Measurements from ENCODE around the gene CDC26.
A peak's percentile ranks its signal among the peaks of the same experiment; 100 is the strongest.
"Not testable (repeated sequence)": the region's sequence is repeated elsewhere in the genome, so short reads cannot be mapped to it uniquely, and the experiment has no call there.

CDC26 gene

GRCh38 chr9:113293285-113293878, 18.0 kb upstream of the CDC26 start:
- no peak for DNase-seq

- no peak for DNase-seq
These were observed 14.8 kb upstream of the CDC26 start for GRCh38 chr9:113290052-113290607.

- DNase-seq: no peak
These were observed 13.7 kb upstream of the CDC26 start for GRCh38 chr9:113289091-113289490.

- DNase-seq: no peak
These were observed 6.0 kb upstream of the CDC26 start for GRCh38 chr9:113281356-113281755.

GRCh38 chr9:113278840-113279239, 3.5 kb upstream of the CDC26 start:
- no peak for DNase-seq

DNA sequence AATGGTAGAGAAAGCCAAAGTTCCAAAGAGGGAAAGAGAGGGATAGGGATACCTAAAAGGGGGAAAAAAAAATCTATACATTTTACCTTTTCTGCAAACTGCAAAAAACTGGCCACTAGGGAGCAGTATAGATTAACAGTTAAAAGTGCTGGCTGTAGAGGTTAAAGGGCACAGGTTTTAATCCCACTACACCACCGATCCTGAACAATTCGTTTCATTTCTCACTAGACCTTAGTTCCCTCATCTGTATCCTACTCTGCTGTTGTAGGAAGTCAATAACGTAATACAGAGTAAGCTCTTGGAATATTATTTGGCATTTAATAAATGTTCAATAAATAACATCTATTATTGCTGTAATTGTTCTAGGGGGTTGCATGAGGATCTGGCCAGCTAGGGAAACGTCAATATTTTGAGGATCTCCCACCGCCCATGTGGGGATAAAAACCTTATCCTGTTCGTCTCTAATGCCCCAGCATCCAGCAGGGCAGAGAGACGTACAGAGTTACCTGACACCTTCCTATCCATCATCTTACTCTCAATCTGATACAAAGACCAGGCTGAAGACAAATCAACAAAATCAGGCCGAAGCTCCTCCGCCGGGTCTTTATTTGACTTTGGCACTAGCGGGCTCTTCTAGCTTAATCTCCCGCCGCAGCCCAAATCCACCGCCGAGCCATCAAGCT, 757 bp downstream of the CDC26 start:
- peak; percentile 78 to 84 (median 83) for DNase-seq

DNA sequence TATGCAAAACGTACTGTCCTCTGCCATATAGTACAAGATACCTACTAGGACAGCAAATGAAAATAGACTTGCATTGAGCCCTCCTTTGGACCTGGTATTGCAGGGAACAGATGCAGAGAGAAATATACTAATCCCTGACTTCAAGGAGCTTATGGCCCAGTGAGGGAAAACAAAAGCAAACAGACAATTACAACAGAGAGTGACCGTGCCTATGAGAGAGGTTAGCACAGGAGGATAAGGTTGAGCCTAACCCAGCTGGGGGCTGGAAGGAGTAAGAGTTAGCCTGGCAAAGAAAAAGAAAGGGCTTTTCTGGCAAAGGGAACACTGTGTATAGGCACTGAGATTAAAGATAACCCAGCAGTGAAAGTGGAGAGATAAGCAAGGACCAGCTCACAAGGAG, 5.5 kb downstream of the CDC26 start:
- DNase-seq: no peak

- no peak for DNase-seq
These were observed 6.0 kb downstream of the CDC26 start for GRCh38 chr9:113269355-113269754.

DNA sequence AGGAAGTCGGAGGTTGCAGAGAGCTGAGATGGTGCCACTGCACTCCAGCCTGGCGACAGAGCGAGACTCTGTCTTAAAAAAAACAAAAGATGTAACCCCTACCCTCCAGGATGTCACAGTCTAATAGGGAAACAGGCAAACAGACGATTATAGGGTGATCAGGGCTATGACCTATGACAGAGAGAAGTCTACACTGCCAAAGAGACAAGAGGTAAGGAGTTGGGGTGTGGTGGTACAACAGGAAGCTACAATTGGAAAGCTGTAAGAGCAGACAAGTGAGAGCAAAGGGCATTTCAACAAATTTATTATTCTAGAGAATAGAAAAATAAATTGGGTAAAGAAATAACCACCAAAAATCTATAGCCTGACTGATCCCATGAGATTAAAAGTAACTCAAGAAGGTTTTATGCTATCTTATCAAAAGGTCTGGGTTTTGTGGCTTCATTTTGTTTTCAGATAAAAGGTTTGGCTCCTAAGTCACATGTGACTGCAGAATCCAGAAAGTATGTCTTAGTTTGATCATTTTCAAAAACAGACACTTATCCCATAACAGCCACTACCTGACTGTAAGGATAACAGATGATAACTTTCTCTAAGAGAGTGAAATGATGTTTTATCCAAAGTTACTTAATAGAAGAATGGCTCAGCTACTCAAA, 7.3 kb downstream of the CDC26 start:
- no peak for DNase-seq

DNA sequence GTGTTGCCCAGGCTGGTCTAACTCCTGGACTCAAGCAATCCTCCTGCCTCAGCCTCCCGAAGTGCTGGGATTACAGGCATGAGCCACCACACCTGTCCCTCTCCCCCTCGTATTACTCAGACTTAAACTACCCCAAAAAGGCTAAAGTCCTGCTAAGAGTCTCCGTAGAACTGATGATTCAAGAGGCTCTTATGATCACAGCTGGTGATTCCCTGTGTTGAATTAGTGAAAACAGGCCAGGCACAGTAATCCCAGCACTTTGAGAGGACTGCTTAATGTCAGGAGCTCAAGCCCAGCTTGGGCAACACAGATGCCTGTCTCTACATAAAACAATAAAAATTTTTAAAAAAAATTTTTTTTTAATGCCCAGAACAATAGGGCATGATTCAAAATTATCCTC, 9.2 kb downstream of the CDC26 start:
- no peak for DNase-seq

DNA sequence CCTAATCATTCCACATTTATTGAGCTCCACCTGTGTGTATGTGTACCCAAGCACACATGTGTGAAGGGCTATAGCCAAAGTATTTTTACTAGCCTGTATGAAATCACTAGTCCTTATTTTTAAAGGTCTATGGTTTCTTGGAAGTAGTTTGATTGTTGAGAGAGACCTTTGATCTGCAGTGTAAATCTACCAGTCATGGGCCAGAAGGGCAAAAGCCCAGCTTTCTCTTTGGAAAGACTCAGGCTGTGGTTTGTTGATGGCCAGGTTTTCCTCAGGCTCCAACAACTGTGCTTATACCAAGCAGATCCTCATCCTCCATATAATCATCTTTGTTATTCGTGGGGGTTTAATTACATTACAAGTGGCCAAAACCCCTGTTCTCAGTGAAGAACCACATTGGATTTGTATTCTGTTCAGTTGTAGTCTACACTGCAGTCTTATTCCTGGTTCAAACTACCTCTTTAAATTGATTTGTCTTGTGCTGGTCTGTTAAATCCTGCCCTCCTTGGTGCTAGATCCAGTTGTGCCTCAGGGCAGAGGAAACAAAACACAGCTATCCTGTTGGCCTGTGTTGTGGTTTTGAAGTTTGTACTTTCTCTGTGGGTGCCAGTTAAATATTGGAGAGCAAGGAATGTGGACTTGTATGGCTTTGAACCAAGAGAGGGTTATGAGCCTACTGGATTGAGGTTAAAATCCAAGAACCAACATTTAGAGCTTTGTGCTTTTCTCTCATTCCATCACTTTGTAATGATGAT, 13.3 kb downstream of the CDC26 start:
- DNase-seq: no peak

- DNase-seq: no peak
These were observed 17.1 kb downstream of the CDC26 start for GRCh38 chr9:113258282-113258681.

- no peak for DNase-seq
These were observed 17.5 kb downstream of the CDC26 start for GRCh38 chr9:113257863-113258262.

DNA sequence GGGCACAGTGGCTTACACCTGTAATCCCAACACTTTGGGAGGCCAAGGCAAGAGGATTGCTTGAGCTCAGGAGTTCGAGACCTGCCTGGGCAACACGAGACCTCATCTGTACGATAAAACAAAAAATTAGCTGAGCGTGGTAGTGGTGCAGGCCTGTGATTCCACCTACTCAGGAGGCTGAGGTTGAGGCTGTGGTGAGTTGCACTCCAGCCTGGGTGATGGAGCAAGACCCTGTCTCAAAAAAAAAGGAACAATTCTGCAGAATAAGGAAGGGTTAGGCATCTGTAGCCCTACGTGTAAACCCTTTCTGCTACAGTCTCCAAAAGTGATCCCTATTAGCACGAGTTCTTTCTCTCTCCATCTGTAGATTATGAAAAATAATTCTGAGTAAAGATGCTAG, 19.9 kb downstream of the CDC26 start:
- peak; percentile 34 to 44 (median 38) for DNase-seq

- no peak for DNase-seq
These were observed 20.4 kb downstream of the CDC26 start for GRCh38 chr9:113254991-113255390.

DNA sequence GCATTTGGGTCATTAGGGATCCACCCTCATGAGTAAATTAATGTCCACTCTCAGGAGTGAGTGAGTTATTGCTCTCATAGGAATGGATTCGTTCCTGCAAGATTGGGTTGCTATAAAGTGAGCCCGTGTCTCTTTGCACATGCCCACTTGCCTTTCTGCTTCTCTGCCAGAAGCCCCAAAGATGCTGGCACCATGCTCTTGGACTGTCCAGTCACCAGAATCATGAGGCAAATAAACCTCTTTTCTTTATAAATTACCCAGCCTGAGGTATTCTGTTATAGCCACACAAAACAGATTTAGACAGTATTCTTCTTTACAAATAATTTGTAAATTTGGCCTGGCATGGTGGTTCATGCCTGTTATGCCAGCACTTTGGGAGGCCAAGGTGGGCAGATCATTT, 24.6 kb downstream of the CDC26 start:
- DNase-seq: no peak

DNA sequence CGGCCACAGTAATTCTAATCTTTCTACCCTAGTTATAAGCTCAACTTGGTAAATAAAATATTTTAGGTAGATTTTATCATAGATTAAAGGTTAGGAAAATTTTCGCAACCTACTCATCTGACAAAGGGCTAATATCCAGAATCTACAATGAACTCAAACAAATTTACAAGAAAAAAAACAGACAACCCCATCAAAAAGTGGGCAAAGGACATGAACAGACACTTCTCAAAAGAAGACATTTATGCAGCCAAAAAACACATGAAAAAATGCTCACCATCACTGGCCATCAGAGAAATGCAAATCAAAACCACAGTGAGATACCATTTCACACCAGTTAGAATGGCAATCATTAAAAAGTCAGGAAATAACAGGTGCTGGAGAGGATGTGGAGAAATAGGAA, 25.7 kb downstream of the CDC26 start:
- DNase-seq: not testable (repeated sequence)

GRCh38 chr9:113247640-113248039, 27.7 kb downstream of the CDC26 start:
- DNase-seq: no peak

DNA sequence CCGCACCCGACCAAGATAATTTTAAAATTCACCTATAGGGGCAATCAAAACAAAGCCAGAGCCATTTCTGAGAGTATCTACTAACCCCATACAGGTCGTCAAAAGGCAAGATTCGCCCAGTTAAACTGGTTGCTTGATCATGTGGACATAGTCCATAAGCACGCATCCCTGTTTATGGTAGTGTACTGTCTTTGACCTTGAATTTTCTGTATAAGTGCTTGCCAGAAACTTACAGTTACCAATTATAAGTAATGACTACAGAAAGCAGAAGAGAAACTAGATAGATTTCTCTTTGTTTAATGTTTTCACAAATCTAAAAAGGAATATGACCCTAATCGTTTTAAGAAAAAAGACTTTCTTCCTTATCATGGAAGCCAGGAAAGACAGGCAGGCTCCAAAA, 28.4 kb downstream of the CDC26 start:
- DNase-seq: no peak

DNA sequence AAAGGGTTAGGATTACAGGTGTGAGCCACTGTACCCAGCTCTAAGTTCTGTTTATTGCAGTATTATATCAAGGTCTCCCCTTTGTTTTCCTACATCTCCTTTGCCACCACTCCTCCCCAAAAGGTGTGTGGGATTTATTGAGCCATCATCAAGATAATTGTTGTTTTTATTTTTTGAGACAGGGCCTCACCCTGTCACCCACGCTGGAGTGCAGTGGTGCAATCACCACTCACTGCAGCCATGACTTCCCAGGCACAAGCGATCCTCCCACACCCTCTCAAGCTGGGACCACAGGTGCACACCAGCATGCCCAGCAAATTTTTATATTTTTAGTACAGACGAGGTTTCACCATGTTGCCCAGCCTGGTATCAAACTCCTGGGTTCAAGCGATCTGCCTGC, 29.5 kb downstream of the CDC26 start:
- no peak for DNase-seq

DNA sequence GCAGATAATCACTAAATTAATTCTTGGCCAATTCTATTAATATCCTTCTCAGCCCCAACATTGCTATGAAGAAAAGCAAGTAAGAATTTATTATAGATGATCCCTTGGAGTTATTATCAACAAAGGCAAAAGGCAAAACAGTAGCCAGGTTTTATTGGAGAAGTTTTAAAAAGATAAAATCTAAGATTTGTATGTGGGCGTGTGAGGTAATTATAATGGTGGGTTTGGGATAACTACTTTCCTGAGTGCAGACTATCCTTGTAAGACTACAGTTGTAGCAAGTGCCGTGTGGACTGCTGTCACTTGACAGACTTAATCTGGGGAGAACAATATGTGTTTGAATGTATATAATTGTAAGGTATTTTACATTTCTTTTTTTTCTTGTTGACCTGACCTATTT, 30.8 kb downstream of the CDC26 start:
- DNase-seq: no peak

- DNase-seq: no peak
These were observed 34.2 kb downstream of the CDC26 start for GRCh38 chr9:113241161-113241560.

GRCh38 chr9:113238859-113239232, 36.5 kb downstream of the CDC26 start:
- DNase-seq: peak; percentile 25 to 41 (median 37)

All from suppressor macrophage treated with lipopolysaccharide for 1 hour (primary cell).